ENCODE results near the gene ALPG. TPM values are rescaled to one million over a fixed set of nuclear protein-coding genes. Genes with fewer than 3 reads are reported as not detected.
"Not testable (repeated sequence)": the region's sequence is repeated elsewhere in the genome, so short reads cannot be mapped to it uniquely, and the experiment has no call there.

The ALPG gene
- total RNA-seq, 2 donors from 2014 or later, result not detected

DNA sequence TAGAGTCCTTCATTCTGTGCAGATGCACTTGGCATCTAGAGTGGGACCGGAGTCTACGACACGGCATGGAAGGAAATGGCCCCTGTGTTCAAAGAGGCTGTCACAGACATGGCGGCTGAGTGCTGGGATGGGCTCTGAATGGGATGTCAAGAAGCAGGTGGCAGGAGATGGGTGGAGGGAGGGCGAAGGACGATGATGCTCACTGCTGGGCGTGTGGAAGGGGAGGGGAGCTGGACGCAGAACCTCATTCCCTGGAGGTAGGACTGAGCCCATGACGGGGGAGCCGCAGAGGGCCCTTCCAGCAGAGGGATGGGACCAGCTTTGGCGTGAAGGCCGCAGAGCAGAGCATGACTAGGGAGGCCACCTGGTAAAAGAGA is 30.5 kb downstream of the ALPG start:
- H3K27ac ChIP-seq, result no peak overlapping the region
- no peaks in the 10 kb centered on the region for H3K9me3 ChIP-seq
- H3K27me3 ChIP-seq (replicated peaks; ENCODE audit: insufficient read depth), result no peaks in the 10 kb centered on the region
- no peaks in the 10 kb centered on the region for H3K4me1 ChIP-seq (ENCODE audit: control insufficient read depth in 1 of 2, low read depth in 2 of 2)
- no peaks in the 10 kb centered on the region for H3K36me3 ChIP-seq
- ATAC-seq (ENCODE audit: insufficient number of reproducible peaks, low FRiP score, low read depth) (no peak), DNase-seq (ENCODE audit: low spot score) (no peak)
- TF ChIP-seq, protein P1, sequence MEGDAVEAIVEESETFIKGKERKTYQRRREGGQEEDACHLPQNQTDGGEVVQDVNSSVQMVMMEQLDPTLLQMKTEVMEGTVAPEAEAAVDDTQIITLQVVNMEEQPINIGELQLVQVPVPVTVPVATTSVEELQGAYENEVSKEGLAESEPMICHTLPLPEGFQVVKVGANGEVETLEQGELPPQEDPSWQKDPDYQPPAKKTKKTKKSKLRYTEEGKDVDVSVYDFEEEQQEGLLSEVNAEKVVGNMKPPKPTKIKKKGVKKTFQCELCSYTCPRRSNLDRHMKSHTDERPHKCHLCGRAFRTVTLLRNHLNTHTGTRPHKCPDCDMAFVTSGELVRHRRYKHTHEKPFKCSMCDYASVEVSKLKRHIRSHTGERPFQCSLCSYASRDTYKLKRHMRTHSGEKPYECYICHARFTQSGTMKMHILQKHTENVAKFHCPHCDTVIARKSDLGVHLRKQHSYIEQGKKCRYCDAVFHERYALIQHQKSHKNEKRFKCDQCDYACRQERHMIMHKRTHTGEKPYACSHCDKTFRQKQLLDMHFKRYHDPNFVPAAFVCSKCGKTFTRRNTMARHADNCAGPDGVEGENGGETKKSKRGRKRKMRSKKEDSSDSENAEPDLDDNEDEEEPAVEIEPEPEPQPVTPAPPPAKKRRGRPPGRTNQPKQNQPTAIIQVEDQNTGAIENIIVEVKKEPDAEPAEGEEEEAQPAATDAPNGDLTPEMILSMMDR (IDR thresholded peaks at IDR 0.05), result no peak
- no peak overlapping the region for H3K4me3 ChIP-seq

DNA sequence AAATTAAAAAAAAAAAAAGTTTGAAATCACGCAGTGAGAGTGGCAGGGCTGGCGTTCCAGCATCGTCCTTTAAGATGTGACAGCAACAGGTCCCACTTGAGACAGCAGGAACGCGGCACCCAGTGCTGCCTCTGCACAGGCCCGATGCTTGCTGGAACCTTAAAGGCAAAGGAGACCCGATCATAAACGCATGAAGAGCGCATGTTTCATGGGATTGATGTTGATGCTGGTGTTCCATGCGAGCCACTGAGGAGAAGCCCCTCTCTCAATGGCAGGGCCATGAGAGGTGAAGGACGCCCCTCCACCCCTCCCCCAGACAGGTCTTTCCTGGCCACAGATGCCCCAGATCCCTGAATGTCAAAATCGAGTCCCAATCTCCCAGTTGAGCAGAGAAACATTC is 31.4 kb downstream of the ALPG start:
- Histone ChIP-seq H3K36me3 (no peaks in the 10 kb centered on the region), H3K4me3 (no peak overlapping the region), H3K27me3 (replicated peaks; ENCODE audit: insufficient read depth) (no peaks in the 10 kb centered on the region), H3K9me3 (no peaks in the 10 kb centered on the region), H3K4me1 (ENCODE audit: control insufficient read depth in 1 of 2, low read depth in 2 of 2) (no peaks in the 10 kb centered on the region), H3K27ac (no peak overlapping the region)
- DNase-seq (ENCODE audit: low spot score), result no peak
- no peak for ATAC-seq (ENCODE audit: insufficient number of reproducible peaks, low FRiP score, low read depth)
- TF ChIP-seq, protein P1 (IDR thresholded peaks at IDR 0.05), result no peak

DNA sequence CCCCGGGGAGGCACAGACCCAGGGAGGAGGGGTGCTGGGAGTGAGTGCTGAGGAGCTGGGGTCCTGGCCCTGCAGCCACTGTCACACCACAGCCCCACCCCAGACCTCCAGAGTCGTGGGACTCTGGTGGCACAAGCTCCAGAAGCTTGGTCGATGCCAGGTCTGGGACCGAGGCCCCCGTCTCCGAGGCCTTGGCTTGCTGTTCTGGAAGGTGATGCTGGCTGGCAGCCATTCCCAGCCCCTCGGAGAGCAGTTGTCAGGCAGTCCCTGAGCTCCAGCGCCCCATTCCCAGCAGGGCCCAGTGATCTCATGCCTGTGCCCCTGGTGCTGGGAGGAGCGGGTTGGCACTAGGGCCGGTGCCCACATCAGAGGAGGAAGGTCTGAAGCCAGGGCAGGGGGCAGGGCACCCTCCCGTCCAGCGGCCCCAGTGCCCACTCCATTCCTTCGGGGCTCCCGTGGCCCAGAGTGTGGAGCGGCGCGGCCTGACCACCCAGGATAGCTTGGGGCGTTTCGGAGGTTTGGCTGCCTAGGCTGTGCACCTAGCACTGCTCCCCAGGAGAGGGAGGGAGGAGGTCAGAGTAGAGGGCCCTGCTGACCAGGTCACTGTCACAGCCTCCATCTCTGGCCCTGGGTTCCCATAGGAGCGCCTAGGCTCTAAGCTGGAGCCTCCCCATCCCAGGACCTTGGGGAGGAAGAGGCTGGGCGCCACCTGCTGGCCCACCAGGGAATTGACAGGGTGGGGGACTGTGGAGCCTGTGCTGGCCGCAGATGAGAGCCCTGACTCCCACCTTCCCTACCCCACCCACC is 32.5 kb downstream of the ALPG start:
- TF ChIP-seq, protein P1 (IDR thresholded peaks at IDR 0.05), result peak; percentile 52
- H3K36me3 ChIP-seq, result no peaks in the 10 kb centered on the region
- no peak overlapping the region for H3K4me3 ChIP-seq
- no peaks in the 10 kb centered on the region for H3K27me3 ChIP-seq (replicated peaks; ENCODE audit: insufficient read depth)
- no peak overlapping the region for H3K27ac ChIP-seq
- H3K9me3 ChIP-seq, result no peaks in the 10 kb centered on the region
- ATAC-seq (ENCODE audit: insufficient number of reproducible peaks, low FRiP score, low read depth), result no peak
- no peaks in the 10 kb centered on the region for H3K4me1 ChIP-seq (ENCODE audit: control insufficient read depth in 1 of 2, low read depth in 2 of 2)
- DNase-seq (ENCODE audit: low spot score), result no peak

DNA sequence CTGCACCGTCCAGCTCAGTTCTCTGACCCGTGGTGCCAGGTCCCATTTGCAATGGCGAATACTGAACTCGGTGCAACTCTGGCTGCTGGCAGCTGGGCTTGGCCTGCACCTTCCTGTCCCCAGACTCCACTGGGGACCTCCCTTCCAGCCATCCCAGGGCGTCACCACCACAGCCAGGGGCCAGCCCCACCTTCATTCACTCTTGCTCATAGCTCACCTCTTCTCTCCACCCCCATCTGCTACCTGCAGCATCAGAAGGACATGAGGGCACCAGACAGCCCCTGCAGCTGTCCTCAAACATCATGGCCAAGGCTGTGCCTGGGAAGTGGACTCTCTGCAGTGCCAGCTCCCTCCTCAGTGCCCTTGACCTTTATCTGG is 33.1 kb downstream of the ALPG start:
- Histone ChIP-seq H3K27me3 (replicated peaks; ENCODE audit: insufficient read depth) (no peaks in the 10 kb centered on the region), H3K4me3 (no peak overlapping the region), H3K9me3 (no peaks in the 10 kb centered on the region), H3K36me3 (no peaks in the 10 kb centered on the region), H3K27ac (no peak overlapping the region), H3K4me1 (ENCODE audit: control insufficient read depth in 1 of 2, low read depth in 2 of 2) (no peaks in the 10 kb centered on the region)
- no peak for ATAC-seq (ENCODE audit: insufficient number of reproducible peaks, low FRiP score, low read depth)
- DNase-seq (ENCODE audit: low spot score), result no peak
- TF ChIP-seq, protein P1 (IDR thresholded peaks at IDR 0.05), result peak; percentile 21

DNA sequence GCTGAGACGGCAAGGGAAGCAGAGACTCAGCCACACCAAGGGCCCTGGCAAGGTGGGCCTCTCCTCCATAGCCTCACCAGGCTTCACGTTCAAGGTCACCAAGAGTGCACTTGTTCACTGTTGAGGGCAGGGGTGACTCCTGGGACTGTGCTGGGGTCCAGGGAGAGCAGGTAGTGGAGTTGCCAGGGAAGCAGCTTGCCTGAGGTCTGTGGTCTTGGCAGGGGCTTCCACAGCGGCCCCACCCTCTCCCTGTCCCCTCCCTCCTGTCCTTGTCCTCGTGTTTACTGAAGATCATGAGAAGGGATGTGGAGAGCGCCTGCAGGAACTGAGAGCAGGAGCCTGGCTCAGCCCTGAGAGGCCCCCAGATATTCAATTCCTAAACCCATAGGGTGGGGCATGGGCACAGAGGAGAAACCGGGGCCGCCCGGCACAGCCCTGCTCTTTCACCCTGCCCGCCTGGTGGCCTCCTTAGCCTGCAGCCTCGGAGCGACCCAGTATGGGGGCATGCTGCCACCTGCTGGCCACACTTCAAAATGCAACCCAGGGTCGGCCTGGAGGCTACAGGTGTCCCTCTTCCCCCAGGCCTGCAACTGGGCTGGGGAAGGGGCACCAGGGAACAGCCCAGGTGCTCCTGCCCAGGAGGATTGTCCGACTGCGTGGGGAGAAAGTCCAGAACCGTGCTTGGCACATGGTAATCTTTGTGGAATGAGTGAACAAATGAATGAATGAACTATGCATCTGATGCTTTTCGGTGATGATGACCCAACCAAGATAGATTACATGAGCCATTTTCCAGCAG is 33.8 kb downstream of the ALPG start:
- H3K4me1 ChIP-seq (ENCODE audit: control insufficient read depth in 1 of 2, low read depth in 2 of 2); H3K4me3 ChIP-seq; H3K27ac ChIP-seq; H3K36me3 ChIP-seq; H3K9me3 ChIP-seq; H3K27me3 ChIP-seq (replicated peaks; ENCODE audit: insufficient read depth): not testable (repeated sequence)
- DNase-seq (ENCODE audit: low spot score) (peak; percentile 16), ATAC-seq (ENCODE audit: insufficient number of reproducible peaks, low FRiP score, low read depth) (peak; percentile 82)
- TF ChIP-seq, protein P1 (IDR thresholded peaks at IDR 0.05), result peak; percentile 89
